Camera-type eye (tissue), 1 donor: ENCODE measurements around the gene MPO. TPM values are rescaled to one million over a fixed set of nuclear protein-coding genes. Genes with fewer than 3 reads are reported as not detected.

Experiments used
- total RNA-seq: library from RNA; depleted of rRNA; stranded (reverse); fragments of >200 nt; gene quantifications from one replicate; pipeline ENCODE4 v1.2.3, GENCODE V29; 2014

The MPO gene
- total RNA-seq: 14.1 TPM

DNA sequence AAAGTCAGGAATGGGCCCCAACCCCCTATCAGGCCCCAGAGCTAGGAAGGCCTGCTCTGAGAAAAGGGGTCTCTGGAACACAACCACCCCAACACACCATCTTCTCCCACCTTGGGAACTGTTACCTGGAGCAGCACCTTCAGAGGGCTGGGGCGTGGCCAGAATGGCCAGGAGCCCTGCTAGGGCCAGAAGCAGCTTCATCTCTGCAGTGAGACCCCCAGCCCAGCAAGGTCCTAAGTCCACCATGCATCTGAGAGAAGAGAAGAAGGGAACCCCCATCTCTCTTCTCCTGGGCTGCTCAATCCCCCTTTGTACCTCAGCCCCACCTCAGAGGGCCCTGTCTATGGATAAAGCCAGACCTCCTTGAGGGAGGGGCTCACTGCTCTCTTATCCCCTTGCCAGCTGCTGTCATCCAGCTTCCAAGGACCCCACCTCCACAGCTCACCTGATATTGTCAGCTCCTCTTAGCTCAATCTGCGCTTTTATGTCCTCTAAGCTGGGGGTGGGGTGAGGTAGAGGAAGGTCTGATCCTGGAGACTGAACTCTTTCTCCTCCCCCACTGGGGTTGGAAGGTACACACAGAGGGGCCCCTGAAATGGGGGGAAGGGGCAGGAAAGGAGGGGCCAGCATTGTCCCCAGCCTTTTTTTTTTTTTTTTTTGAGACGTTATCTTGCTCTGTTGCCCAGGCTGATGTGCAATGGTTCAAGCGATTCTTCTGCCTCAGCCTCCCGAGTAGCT is at the start of gene MPO:
MPO (minus strand) TSS at position 456 of the 738 bp plus-strand sequence; CDS start at position 279, 177 bp downstream.

DNA sequence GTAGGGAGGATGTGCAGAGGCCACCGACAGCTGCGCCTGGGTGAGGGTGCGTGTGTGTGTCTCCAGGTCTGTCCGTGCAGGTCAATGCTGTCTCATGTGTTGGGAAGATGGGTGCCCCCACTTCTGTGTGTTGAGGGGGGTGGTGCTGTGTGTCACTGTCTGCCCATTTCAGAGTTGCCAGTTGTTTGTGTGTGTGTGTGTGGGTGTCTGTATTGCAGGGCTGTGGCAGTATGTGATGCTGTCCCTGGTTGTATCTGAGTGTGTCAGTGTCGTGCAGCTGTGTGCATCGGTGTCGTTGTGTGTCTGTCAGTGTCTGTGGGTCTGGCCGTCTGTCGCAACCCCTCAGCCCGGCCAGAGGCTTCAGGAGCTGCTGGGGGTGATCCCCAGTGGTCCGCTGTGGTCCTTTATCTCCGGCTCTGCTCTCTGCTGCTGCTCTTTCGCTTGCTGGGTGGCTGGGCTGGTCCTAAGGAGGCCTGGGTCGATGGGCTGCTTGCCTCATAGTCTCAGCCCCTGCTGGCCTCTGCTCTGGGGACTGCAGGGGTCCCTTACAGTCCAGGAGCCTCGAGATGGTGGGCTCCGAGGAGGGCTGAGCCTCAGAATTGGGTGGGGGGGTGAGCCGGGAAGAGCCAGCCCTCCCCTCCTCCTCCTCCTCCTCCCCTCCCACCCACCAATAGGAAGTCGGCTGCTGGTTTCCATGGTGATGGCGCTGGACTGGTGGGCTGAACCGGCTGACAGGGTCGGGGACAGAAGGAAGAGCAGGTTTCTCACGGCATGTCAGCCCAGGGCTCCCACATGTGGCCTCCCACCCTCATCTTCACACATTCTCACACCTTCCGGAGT is 47.7 kb upstream of the MPO start, which contains the start of gene TSPOAP1:
TSPOAP1 (minus strand) TSS at position 601 of the 840 bp plus-strand sequence. CDS start 875 bp downstream, outside the sequence.

DNA sequence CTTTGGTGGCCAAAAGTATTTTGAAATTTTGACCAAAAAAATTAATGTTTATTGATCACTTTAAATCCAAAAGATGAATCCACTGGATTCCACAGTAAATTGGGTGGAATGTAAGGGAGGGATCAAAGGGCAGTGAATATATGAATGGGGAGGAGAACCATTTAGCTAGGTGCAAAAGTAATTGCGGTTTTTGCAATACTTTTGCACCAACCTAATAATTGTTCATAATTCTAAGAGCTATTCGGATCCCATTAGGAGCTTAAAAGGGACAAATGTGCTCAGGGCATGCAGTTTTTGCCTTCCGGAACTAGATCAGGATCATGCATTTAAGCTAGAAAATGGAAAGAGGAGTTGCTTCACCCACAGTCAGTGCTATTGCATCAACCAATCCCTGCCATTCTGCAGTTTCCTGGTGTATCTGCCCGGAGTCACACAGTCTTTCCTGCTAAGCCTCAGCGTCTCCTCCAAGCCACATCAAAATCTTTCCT is 42.5 kb downstream of the MPO start, which contains the start of gene LPO:
LPO (plus strand) TSS at position 438 of the 488 bp plus-strand sequence. CDS start 4,396 bp downstream, outside the sequence.

Other genes starting within 250 kb of the MPO start
- 31.6 TPM for gene DYNLL2, start 197.5 kb downstream of the MPO start, total RNA-seq
- gene OR4D1, start 132.6 kb downstream of the MPO start, total RNA-seq: not detected
- not detected for gene OR4D2, start 114.0 kb downstream of the MPO start, total RNA-seq
- not detected for gene EPX, start 88.2 kb downstream of the MPO start, total RNA-seq
- 32.0 TPM for gene MKS1, start 61.7 kb downstream of the MPO start, total RNA-seq
- gene LPO, start 42.4 kb downstream of the MPO start, total RNA-seq: 0.44 TPM
- gene TSPOAP1, start 47.9 kb upstream of the MPO start, total RNA-seq: 52.3 TPM
- 38.3 TPM for gene SUPT4H1, start 71.3 kb upstream of the MPO start, total RNA-seq
- 4.8 TPM for gene RNF43, start 136.6 kb upstream of the MPO start, total RNA-seq
- 0.44 TPM for gene HSF5, start 207.5 kb upstream of the MPO start, total RNA-seq
- gene MTMR4, start 233.7 kb upstream of the MPO start, total RNA-seq: 92.3 TPM